NCI-H146 treated with DMSO at 0.1 percent for 48 hours (cell line): ENCODE measurements around the gene OSTF1.

ENCODE experiments used
- DNase-seq: peaks from one replicate; lab custom pipeline; 2025; ENCODE audit not compliant: unreplicated experiment; lab: John Stamatoyannopoulos, UW

OSTF1 gene

DNA sequence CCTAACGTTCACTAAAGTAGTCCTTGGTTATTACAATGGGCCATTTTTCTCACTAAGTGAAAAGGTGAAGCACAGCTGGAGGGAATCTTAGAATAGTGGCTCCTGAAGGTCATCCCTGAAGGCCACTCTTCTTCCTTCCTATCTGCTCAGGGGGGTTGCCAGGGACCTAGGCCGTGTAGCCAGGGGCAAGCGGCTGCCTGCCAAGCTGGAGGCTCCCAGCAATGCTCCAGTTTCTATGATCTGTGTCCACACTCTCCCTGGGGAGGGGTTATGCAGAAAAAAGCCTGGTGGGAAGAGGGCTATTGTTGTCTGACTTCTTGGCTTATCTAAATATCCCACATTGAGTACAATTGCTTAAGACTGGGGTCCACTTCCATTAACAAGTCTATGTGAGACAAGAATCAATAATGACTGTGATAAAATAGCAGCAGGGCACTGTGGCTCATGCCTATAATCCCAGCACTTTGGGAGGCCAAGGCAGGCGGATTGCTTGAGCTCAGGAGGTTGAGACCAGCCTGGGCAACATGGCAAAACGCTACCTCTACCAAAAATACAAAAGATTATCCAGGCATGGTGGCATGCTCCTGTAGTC lies 4.1 kb upstream of the OSTF1 start:
- no peak for DNase-seq

DNA sequence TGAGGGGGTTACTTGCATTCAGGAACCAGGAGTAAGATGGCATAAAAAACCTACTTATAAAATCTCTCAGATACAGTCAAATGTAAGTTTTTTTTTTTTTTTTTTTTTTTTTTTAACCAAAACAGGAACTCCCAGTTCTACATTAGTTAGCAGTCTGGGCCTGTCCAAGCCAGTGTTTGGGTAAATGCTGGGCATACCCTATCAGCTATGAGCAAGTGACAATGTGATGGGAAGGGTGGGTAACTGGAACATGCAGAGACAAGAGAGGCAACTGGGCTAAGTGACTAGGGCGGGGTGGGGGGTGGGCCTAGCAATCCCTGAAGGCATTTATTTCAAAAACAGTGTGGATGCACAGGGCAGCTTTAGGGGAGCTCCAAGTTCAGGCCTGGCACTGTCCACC lies 2.7 kb upstream of the OSTF1 start:
- no peak for DNase-seq

GRCh38 chr9:75086541-75087288 lies 1.6 kb upstream of the OSTF1 start:
- no peak for DNase-seq

- no peak for DNase-seq
Measured at GRCh38 chr9:75087289-75087823, 958 bp upstream of the OSTF1 start.

GRCh38 chr9:75088646-75089372 lies 495 bp downstream of the OSTF1 start:
- no peak for DNase-seq

- DNase-seq: no peak
Measured at GRCh38 chr9:75089373-75089766, 1.1 kb downstream of the OSTF1 start.

DNA sequence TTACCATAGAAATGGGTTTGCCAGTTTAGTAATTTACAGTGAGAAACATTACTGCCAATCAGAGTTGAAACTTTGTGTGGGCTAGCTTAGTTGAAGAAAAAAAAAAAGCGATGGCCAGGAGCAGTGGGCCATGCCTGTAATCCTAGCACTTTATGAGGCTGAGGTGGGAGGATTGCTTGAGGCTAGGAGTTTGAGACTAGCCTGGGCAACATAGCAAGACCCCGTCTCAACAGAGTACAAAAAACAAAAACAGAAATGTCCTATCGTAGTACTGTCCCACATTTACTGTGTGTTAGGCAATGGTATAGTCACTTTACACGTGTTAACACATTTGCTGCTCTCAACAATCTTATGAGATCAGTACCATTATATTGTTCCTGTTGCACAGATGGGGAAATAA lies 2.3 kb downstream of the OSTF1 start:
- no peak for DNase-seq

DNA sequence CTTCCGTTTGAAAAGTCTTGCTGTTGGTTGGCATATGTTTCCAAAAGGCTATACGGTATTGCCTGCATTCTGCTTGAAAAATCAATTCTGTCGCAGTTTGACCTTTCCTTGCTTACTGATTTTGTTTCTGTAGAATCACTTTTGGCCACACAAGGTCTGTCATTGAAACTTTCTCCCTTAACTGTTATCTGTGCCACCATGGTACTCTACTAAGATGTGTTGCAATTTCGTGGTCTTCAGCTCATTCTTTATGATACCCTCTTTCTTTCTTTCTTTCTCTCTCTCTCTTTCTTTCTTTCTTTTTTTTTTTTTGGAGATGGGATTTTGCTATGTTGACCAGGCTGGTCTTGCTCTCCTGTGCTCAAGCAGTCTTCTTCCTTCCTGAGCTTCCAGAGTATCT lies 4.5 kb downstream of the OSTF1 start:
- DNase-seq: no peak

GRCh38 chr9:75096796-75097195 lies 8.5 kb downstream of the OSTF1 start:
- DNase-seq: no peak

DNA sequence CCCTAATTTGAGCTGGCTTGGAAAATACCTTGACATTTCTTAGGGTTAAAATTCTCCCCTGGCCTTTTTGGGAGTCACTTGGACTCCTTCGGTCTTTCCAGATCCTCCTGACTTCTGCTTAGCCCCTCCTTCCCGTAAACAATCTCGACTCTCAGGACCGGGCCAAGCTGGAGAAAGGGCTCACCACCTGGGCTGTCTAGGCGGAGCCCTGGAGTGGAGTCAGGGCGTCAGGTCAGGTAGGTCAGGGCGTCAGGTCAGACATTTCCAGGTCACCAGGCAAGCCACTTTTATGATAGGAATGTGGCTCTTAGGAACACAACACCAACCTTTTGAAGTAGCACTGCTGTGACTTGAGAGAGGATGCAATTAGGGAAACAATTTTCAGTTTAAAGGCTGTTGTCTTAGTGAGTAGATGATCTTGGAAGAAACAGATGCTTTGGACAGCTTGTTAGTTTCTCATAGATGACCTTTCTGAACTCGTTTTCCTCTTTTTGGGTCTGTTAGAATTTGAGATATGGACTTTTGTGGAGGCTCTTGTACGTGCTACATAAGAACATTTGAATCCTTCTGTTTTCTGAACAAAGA lies 12.8 kb downstream of the OSTF1 start:
- DNase-seq: no peak

DNA sequence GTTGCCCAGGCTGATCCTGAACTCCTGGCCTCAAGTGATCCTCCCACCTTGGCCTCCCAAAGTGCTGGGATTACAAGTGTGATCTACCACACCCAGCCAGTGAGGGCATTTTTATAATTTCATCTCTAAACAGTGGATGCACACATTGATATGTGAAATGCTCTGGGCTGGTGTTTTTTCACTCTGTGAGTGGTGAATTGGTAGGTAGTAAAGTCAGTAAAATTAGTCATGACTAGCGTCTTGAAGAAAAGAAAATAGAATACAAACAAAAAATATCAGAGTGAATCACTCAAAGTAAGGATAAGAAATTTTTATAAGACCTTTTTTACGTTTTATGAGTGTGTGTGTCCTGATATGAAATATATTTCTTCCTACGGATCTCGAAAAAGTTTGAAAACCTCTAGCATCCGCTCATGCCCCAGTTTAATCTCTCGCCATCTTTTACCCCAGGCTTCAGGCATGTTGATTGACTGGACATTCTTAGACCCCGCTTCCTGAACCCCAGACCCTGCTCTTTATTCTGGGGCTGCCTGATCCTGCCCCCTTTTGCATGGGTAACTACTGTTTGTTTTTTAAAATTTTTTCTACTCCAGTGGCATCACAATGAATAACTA lies 14.0 kb downstream of the OSTF1 start:
- no peak for DNase-seq

- no peak for DNase-seq
Measured at GRCh38 chr9:75104607-75105006, 16.3 kb downstream of the OSTF1 start.

GRCh38 chr9:75105019-75105540 lies 16.8 kb downstream of the OSTF1 start:
- no peak for DNase-seq

- no peak for DNase-seq
Measured at GRCh38 chr9:75105841-75106240, 17.5 kb downstream of the OSTF1 start.

- no peak for DNase-seq
Measured at GRCh38 chr9:75106857-75107256, 18.5 kb downstream of the OSTF1 start.

GRCh38 chr9:75108571-75108970 lies 20.3 kb downstream of the OSTF1 start:
- DNase-seq: no peak

DNA sequence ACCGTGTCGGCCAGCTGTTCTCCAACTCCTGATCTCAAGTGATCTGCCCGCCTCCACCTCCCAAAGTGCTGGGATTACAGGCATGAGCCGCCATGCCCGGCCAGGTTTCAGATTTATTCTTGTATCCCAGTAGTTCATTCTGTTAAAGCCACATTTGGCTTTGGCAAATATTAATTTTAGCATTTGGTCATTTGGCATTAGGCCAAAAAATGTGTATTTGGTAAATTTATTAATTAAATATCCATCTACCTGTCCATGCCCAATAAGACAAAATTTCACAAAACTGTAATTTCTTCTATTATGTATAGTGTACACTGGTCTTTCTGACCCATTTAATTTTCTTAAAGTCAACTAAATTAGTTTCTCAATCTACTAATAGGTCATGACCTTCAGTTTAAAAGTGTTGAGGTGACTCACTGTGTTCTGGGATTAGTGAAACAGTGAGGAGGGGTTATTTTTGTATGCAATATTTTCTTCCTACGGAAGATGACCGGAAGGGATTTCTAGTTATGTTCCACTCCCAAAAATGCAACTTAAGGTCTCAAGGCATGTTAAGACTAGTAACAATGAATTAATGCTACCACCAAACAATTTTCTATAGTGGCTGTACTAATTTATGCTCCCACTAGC lies 21.0 kb downstream of the OSTF1 start:
- no peak for DNase-seq

- DNase-seq: no peak
Measured at GRCh38 chr9:75111019-75111622, 22.8 kb downstream of the OSTF1 start.

DNA sequence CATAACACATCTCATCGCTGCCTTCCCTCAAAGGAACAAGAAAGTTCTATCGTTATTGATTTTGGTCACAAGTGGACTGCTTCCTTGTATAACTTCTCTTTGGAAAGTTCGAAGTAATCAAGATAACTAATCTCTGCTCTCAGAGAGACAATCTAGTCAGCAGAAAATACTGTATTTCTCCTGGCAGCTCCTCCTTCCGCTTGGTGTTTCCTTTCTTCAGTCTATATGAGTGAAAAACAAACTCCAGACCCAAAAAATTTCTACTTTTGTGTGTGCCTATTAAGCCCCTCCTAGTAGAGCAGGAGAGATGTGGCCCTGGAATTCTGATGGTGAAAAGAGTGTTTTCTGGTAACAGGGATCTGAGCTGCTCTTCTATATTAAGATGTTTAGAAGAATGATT lies 24.5 kb downstream of the OSTF1 start:
- DNase-seq: no peak

GRCh38 chr9:75116306-75116705 lies 28.0 kb downstream of the OSTF1 start:
- no peak for DNase-seq
